GM12878 (cell line): ENCODE results near the gene RASAL2. TPM values are rescaled to one million over a fixed set of nuclear protein-coding genes. Genes with fewer than 3 reads are reported as not detected.

Experiments used
- ATF7 ChIP-seq: fragments of 450-650 bp; IDR thresholded peaks from 2 replicates; pipeline ENCODE4 v1.6.1; 2016; ENCODE audit warnings: low read depth, mild to moderate bottlenecking
- BACH1 ChIP-seq: fragments of 450-650 bp; IDR thresholded peaks from 2 replicates; pipeline ENCODE4 v1.6.1; 2017; ENCODE audit warnings: mild to moderate bottlenecking, borderline replicate concordance
- BHLHE40 ChIP-seq, 2 experiments: fragments of 450-650 bp in 1 of 2; IDR thresholded peaks; 2 replicates each; pipeline ENCODE4 v1.6.1; 2011 to 2017; ENCODE audit warnings: low read depth in 2 of 2, borderline replicate concordance in 1 of 2, improper control_type of control experiment in 1 of 2, low read length in 1 of 2, mild to moderate bottlenecking in 1 of 2
- CUX1 ChIP-seq: IDR thresholded peaks from 2 replicates; pipeline ENCODE4 v1.6.1; 2012; ENCODE audit warnings: improper control_type of control experiment, low read depth, low read length; ENCODE audit not compliant: insufficient replicate concordance
- EED ChIP-seq: sonication (generic); IDR thresholded peaks from 2 replicates; pipeline ENCODE4 v1.6.1; 2016; ENCODE audit warnings: antibody characterized with exemption, low read depth
- IRF3 ChIP-seq: fragments of 450-650 bp; IDR thresholded peaks from 2 replicates; pipeline ENCODE4 v1.6.1; 2014; ENCODE audit warnings: mild to moderate bottlenecking
- PBX3 ChIP-seq: IDR thresholded peaks from 2 replicates; pipeline ENCODE4 v1.6.1; 2011; ENCODE audit warnings: mild to moderate bottlenecking, low read depth, low read length, moderate library complexity; ENCODE audit not compliant: insufficient replicate concordance
- PKNOX1 ChIP-seq: fragments of 450-650 bp; IDR thresholded peaks from 2 replicates; pipeline ENCODE4 v1.6.1; 2016; ENCODE audit warnings: mild to moderate bottlenecking
- SKIL ChIP-seq: fragments of 450-650 bp; IDR thresholded peaks from 2 replicates; pipeline ENCODE4 v1.6.1; 2017; ENCODE audit warnings: mild to moderate bottlenecking, low read depth, inconsistent platforms; ENCODE audit not compliant: poor library complexity, severe bottlenecking
- SMAD5 ChIP-seq: IDR thresholded peaks from 2 replicates; pipeline ENCODE4 v1.6.1; 2016; ENCODE audit warnings: antibody characterized with exemption, low read depth
- ZBTB11 ChIP-seq: fragments of 450-650 bp; formaldehyde crosslinking; IDR thresholded peaks from 2 replicates; pipeline ENCODE4 v1.5.0; 2022; ENCODE audit warnings: mild to moderate bottlenecking, missing genetic modification characterization
- polyA plus RNA-seq, 11 experiments: library from polyadenylated mRNA; depleted of rRNA in 4 of 11; unstranded in 6 of 11; stranded (reverse) in 5 of 11; fragments of >200 nt; fragmentation: Nextera tagmentation in 4 of 11; fragmentation: Illumina TruSeq in 1 of 11; extraction: Ambion mirVana in 4 of 11; extraction: Trizol in 1 of 11; gene quantifications; 1 replicate in 1 of 11; 2 replicates in 10 of 11; pipeline versions ENCODE4 v1.2.1 to v1.2.3, GENCODE V29; 2011 to 2016; ENCODE audit warnings: inconsistent platforms in 2 of 11, missing spikeins in 2 of 11, low read depth in 1 of 11
- total RNA-seq, 4 experiments: library from RNA; depleted of rRNA in 3 of 4; stranded (reverse); fragments of >200 nt in 3 of 4; fragmentation: Illumina TruSeq in 1 of 4; extraction: Trizol in 1 of 4; gene quantifications; 2 replicates each; pipeline versions ENCODE4 v1.2.1 to v1.2.3, GENCODE V29; 2013 to 2021

RASAL2 gene
- total and polyA plus RNA-seq, 10 of the 15 experiments (the other 5 are each of a cell fraction or from before 2014, with no cell fraction given): 0.02 to 6.9 (median 0.17) TPM; not detected in 1

- TF ChIP-seq ZBTB11 (no peak), EED (no peak), BACH1 (no peak), PKNOX1 (no peak), BHLHE40 (IDR thresholded peaks at IDR 0.05; ENCODE audit: borderline replicate concordance in 1 of 2, low read depth in 2 of 2, low read length in 1 of 2) (no peak), ATF7 (no peak), CUX1 (no peak), SKIL (no peak), SMAD5 (no peak), PBX3 (no peak), IRF3 (no peak)
Measured at GRCh38 chr1:178353524-178353923, 259.6 kb downstream of the RASAL2 start (continued).
